ENCODE data around the gene CPZ.

CPZ gene

GRCh38 chr4:8637456-8637984, 45.0 kb downstream of the CPZ start:
- TF ChIP-seq SIN3A (IDR thresholded peaks at IDR 0.05; ENCODE audit: borderline replicate concordance, insufficient read depth, low read length) (no peak), TAF1 (IDR thresholded peaks at IDR 0.05; ENCODE audit: borderline replicate concordance, insufficient read depth, low read length) (no peak), FOXP2 (optimal IDR thresholded peaks at IDR 0.05; ENCODE audit: borderline replicate concordance, extremely low read depth, extremely low read length, insufficient read depth) (no peak), REST (IDR thresholded peaks at IDR 0.05; ENCODE audit: insufficient read depth in 1 of 2, low read depth in 2 of 2, low read length in 2 of 2) (no peak), POLR2AphosphoS5 (IDR thresholded peaks at IDR 0.05; ENCODE audit: low read depth, low read length) (no peak)

GRCh38 chr4:8639021-8639420, 46.5 kb downstream of the CPZ start:
- TF ChIP-seq REST (IDR thresholded peaks at IDR 0.05; ENCODE audit: insufficient read depth in 1 of 2, low read depth in 2 of 2, low read length in 2 of 2) (no peak), FOXP2 (optimal IDR thresholded peaks at IDR 0.05; ENCODE audit: borderline replicate concordance, extremely low read depth, extremely low read length, insufficient read depth) (no peak), POLR2AphosphoS5 (IDR thresholded peaks at IDR 0.05; ENCODE audit: low read depth, low read length) (no peak), SIN3A (IDR thresholded peaks at IDR 0.05; ENCODE audit: borderline replicate concordance, insufficient read depth, low read length) (no peak), TAF1 (IDR thresholded peaks at IDR 0.05; ENCODE audit: borderline replicate concordance, insufficient read depth, low read length) (no peak)

- no peak for TF ChIP-seq FOXP2 (optimal IDR thresholded peaks at IDR 0.05; ENCODE audit: borderline replicate concordance, extremely low read depth, extremely low read length, insufficient read depth)
- TF ChIP-seq TAF1 (IDR thresholded peaks at IDR 0.05; ENCODE audit: borderline replicate concordance, insufficient read depth, low read length), result no peak
Observed at GRCh38 chr4:8639777-8640720, 47.5 kb downstream of the CPZ start.

GRCh38 chr4:8640816-8641215, 48.3 kb downstream of the CPZ start:
- no peak for TF ChIP-seq SIN3A (IDR thresholded peaks at IDR 0.05; ENCODE audit: borderline replicate concordance, insufficient read depth, low read length)
- TF ChIP-seq TAF1 (IDR thresholded peaks at IDR 0.05; ENCODE audit: borderline replicate concordance, insufficient read depth, low read length), result no peak
- TF ChIP-seq REST (IDR thresholded peaks at IDR 0.05; ENCODE audit: insufficient read depth in 1 of 2, low read depth in 2 of 2, low read length in 2 of 2), result no peak
- no peak for TF ChIP-seq FOXP2 (optimal IDR thresholded peaks at IDR 0.05; ENCODE audit: borderline replicate concordance, extremely low read depth, extremely low read length, insufficient read depth)
- TF ChIP-seq POLR2AphosphoS5 (IDR thresholded peaks at IDR 0.05; ENCODE audit: low read depth, low read length), result no peak

- TF ChIP-seq FOXP2 (optimal IDR thresholded peaks at IDR 0.05; ENCODE audit: borderline replicate concordance, extremely low read depth, extremely low read length, insufficient read depth) (no peak), REST (IDR thresholded peaks at IDR 0.05; ENCODE audit: insufficient read depth in 1 of 2, low read depth in 2 of 2, low read length in 2 of 2) (no peak), POLR2AphosphoS5 (IDR thresholded peaks at IDR 0.05; ENCODE audit: low read depth, low read length) (no peak), SIN3A (IDR thresholded peaks at IDR 0.05; ENCODE audit: borderline replicate concordance, insufficient read depth, low read length) (no peak), TAF1 (IDR thresholded peaks at IDR 0.05; ENCODE audit: borderline replicate concordance, insufficient read depth, low read length) (no peak)
Observed at GRCh38 chr4:8641256-8641655, 48.7 kb downstream of the CPZ start.

Data from PFSK-1 (cell line).